Uterus (tissue), 2 donors: ENCODE results near the gene GASK1A.
"Not testable (repeated sequence)": the region's sequence is repeated elsewhere in the genome, so short reads cannot be mapped to it uniquely, and the experiment has no call there.

Source experiments
- POLR2A ChIP-seq, 2 donors: fragments of 450-650 bp; IDR thresholded peaks; one replicate each; pipeline ENCODE4 v1.6.1; 2016; ENCODE audit warnings: antibody characterized with exemption in 2 of 2, mild to moderate bottlenecking in 1 of 2, moderate library complexity in 1 of 2
- TF ChIP-seq, protein P1 (sequence below), 4 experiments: fragments of 200-600 bp in 2 of 4; fragments of 450-650 bp in 2 of 4; sonication (generic) in 2 of 4; IDR thresholded peaks; one replicate each; pipeline ENCODE4 v1.5.1; 2016 to 2019; ENCODE audit warnings: antibody characterized with exemption in 4 of 4, mild to moderate bottlenecking in 2 of 4, moderate library complexity in 1 of 4

DNA sequence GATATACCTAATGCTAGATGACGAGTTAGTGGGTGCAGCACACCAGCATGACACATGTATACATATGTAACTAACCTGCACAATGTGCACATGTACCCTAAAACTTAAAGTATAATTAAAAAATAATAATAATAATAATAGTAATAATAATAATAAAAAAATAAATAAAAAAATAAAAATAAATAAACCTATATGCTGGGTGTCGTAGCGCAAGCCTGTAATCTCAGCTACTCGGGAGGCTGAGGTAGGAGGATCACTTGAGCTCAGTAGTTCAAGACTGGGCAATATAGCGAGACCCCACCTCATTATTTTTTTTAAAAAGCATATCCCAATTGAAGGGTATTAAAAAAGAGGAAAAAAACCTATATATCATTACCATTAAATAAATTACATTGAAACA, 91.6 kb downstream of the GASK1A start:
- TF ChIP-seq, protein P1, sequence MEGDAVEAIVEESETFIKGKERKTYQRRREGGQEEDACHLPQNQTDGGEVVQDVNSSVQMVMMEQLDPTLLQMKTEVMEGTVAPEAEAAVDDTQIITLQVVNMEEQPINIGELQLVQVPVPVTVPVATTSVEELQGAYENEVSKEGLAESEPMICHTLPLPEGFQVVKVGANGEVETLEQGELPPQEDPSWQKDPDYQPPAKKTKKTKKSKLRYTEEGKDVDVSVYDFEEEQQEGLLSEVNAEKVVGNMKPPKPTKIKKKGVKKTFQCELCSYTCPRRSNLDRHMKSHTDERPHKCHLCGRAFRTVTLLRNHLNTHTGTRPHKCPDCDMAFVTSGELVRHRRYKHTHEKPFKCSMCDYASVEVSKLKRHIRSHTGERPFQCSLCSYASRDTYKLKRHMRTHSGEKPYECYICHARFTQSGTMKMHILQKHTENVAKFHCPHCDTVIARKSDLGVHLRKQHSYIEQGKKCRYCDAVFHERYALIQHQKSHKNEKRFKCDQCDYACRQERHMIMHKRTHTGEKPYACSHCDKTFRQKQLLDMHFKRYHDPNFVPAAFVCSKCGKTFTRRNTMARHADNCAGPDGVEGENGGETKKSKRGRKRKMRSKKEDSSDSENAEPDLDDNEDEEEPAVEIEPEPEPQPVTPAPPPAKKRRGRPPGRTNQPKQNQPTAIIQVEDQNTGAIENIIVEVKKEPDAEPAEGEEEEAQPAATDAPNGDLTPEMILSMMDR (IDR thresholded peaks at IDR 0.05) = not testable (repeated sequence)
- TF ChIP-seq POLR2A (IDR thresholded peaks at IDR 0.05) = not testable (repeated sequence)
